SK-N-SH (cell line): ENCODE data around the gene SHANK1. TPM values are rescaled to one million over a fixed set of nuclear protein-coding genes. Genes with fewer than 3 reads are reported as not detected.

ENCODE experiments used
- CTCF ChIA-PET: fragments of 300-600, 350-600 bp; formaldehyde crosslinking; extraction: SDS; loops from one replicate; lab custom pipeline; 2021; lab: Yijun Ruan, JAX
- POLR2A ChIA-PET: fragments of 350-600 bp; sonication (Branson Sonifier 250); formaldehyde crosslinking; extraction: SDS; loops from one replicate; lab custom pipeline; 2020; ENCODE audit warnings: antibody characterized with exemption, inconsistent platforms; lab: Yijun Ruan, JAX
- DNase-seq: peaks from one replicate; pipeline ENCODE4 v3.0.0; 2012
- H2AFZ ChIP-seq: fragments of 200-600 bp; sonication (generic); 2 replicates; pipeline ENCODE4 v1.8.1; 2016; ENCODE audit warnings: antibody characterized with exemption, mild to moderate bottlenecking, low read depth
- H3F3A ChIP-seq: fragments of 200-600 bp; sonication (generic); replicated peaks from 2 replicates; pipeline ENCODE3; 2016; ENCODE audit warnings: antibody characterized with exemption, mild to moderate bottlenecking; ENCODE audit not compliant: insufficient read depth
- H3K27ac ChIP-seq, 2 experiments: fragments of 200-500 bp in 1 of 2; fragments of 200-600 bp in 1 of 2; sonication (Bioruptor generic) in 1 of 2; sonication (generic), shearing (Covaris generic) in 1 of 2; 2 replicates each; pipeline versions ENCODE4 v1.5.1 to v1.6.1; 2014 to 2016; ENCODE audit warnings: low read depth in 2 of 2, inconsistent platforms in 1 of 2, low read length in 1 of 2, mild to moderate bottlenecking in 1 of 2, mixed read lengths in 1 of 2
- H3K27me3 ChIP-seq: fragments of 200-600 bp; sonication (generic), shearing (Covaris generic); 2 replicates; pipeline ENCODE4 v1.6.1; 2016; ENCODE audit warnings: mixed run types; ENCODE audit not compliant: insufficient read depth
- H3K36me3 ChIP-seq, 2 experiments: fragments of 200-500 bp in 1 of 2; fragments of 200-600 bp in 1 of 2; sonication (Bioruptor generic) in 1 of 2; sonication (generic) in 1 of 2; replicated peaks in 1 of 2; 2 replicates each; pipeline versions ENCODE3 to v1.5.1; 2014 to 2016; ENCODE audit warnings: low read length in 1 of 2, mild to moderate bottlenecking in 1 of 2; ENCODE audit not compliant: insufficient read depth in 2 of 2, control insufficient read depth in 1 of 2
- H3K4me1 ChIP-seq, 2 experiments: fragments of 200-500 bp in 1 of 2; fragments of 200-600 bp in 1 of 2; sonication (Bioruptor generic) in 1 of 2; sonication (generic), shearing (Covaris generic) in 1 of 2; 2 replicates each; pipeline versions ENCODE4 v1.5.1 to v1.6.1; 2014 to 2016; ENCODE audit warnings: low read depth in 1 of 2, low read length in 1 of 2, mixed run types in 1 of 2; ENCODE audit not compliant: insufficient read depth in 2 of 2, control insufficient read depth in 1 of 2
- H3K4me2 ChIP-seq: fragments of 200-600 bp; sonication (generic), shearing (Covaris generic); 2 replicates; pipeline ENCODE4 v1.6.1; 2017; ENCODE audit warnings: mixed run types
- H3K4me3 ChIP-seq, 2 experiments: fragments of 200-500 bp in 1 of 2; fragments of 200-600 bp in 1 of 2; sonication (Bioruptor generic) in 1 of 2; sonication (generic), shearing (Covaris generic) in 1 of 2; 2 replicates each; pipeline versions ENCODE4 v1.5.1 to v1.8.1; 2014 to 2016; ENCODE audit warnings: low read depth in 2 of 2, inconsistent platforms in 1 of 2, low read length in 1 of 2, mild to moderate bottlenecking in 1 of 2, mixed read lengths in 1 of 2, moderate library complexity in 1 of 2
- H3K79me2 ChIP-seq: fragments of 200-600 bp; sonication (generic); 2 replicates; pipeline ENCODE4 v1.8.1; 2017; ENCODE audit warnings: mild to moderate bottlenecking; ENCODE audit not compliant: insufficient read depth
- H3K9ac ChIP-seq: fragments of 200-600 bp; sonication (generic); 2 replicates; pipeline ENCODE4 v1.6.1; 2017; ENCODE audit warnings: mixed run types
- H3K9me2 ChIP-seq: fragments of 200-600 bp; sonication (generic); 2 replicates; pipeline ENCODE4 v1.6.1; 2017; ENCODE audit warnings: mixed run types
- H3K9me3 ChIP-seq: fragments of 200-600 bp; sonication (generic); 2 replicates; pipeline ENCODE4 v1.6.1; 2017; ENCODE audit warnings: mixed run types, mild to moderate bottlenecking, moderate library complexity
- H4K20me1 ChIP-seq: fragments of 200-600 bp; sonication (generic); 2 replicates; pipeline ENCODE4 v1.6.1; 2017; ENCODE audit warnings: mild to moderate bottlenecking, mixed run types; ENCODE audit not compliant: insufficient read depth
- CHD2 ChIP-seq: fragments of 150-350 bp; IDR thresholded peaks from 2 replicates; pipeline ENCODE4 v1.6.1; 2018; ENCODE audit warnings: low read length; ENCODE audit not compliant: partially characterized antibody
- ELF1 ChIP-seq: IDR thresholded peaks from 2 replicates; pipeline ENCODE4 v1.4.0; 2012
- EP300 ChIP-seq, 2 experiments: IDR thresholded peaks; 2 replicates each; pipeline versions ENCODE4 v1.4.0 to v1.6.1; 2012; ENCODE audit warnings: borderline replicate concordance in 1 of 2, low read depth in 1 of 2, low read length in 1 of 2
- GATA2 ChIP-seq: sonication (generic); formaldehyde crosslinking; IDR thresholded peaks from 2 replicates; pipeline ENCODE4 v1.5.0; 2020; ENCODE audit warnings: mild to moderate bottlenecking, missing genetic modification reagents
- JUND ChIP-seq: IDR thresholded peaks from 2 replicates; pipeline ENCODE4 v1.4.0; 2012
- MXI1 ChIP-seq: IDR thresholded peaks from 2 replicates; pipeline ENCODE4 v1.6.1; 2012; ENCODE audit warnings: mild to moderate bottlenecking, low read depth, low read length, improper control_type of control experiment
- NFIC ChIP-seq: IDR thresholded peaks from 2 replicates; pipeline ENCODE4 v1.4.0; 2012; ENCODE audit warnings: borderline replicate concordance
- POLR2AphosphoS5 ChIP-seq: IDR thresholded peaks from 2 replicates; pipeline ENCODE4 v1.6.1; 2012; ENCODE audit warnings: low read depth, low read length
- RCOR1 ChIP-seq: fragments of 150-350 bp; IDR thresholded peaks from 2 replicates; pipeline ENCODE4 v1.6.1; 2017; ENCODE audit warnings: antibody characterized with exemption, low read length
- RFX5 ChIP-seq: IDR thresholded peaks from 2 replicates; pipeline ENCODE4 v1.6.1; 2012; ENCODE audit warnings: mild to moderate bottlenecking, improper control_type of control experiment, low read length
- RXRA ChIP-seq: IDR thresholded peaks from 2 replicates; pipeline ENCODE4 v1.4.0; 2012; ENCODE audit warnings: low read depth, mild to moderate bottlenecking, borderline replicate concordance
- SIN3A ChIP-seq: IDR thresholded peaks from 2 replicates; pipeline ENCODE4 v1.6.1; 2012; ENCODE audit warnings: low read depth, mild to moderate bottlenecking, low read length, moderate library complexity, borderline replicate concordance
- TAF1 ChIP-seq: IDR thresholded peaks from 2 replicates; pipeline ENCODE4 v1.6.1; 2012; ENCODE audit warnings: low read depth, mild to moderate bottlenecking, low read length, moderate library complexity, borderline replicate concordance
- YY1 ChIP-seq: IDR thresholded peaks from 2 replicates; pipeline ENCODE4 v1.4.0; 2012; ENCODE audit warnings: low read depth, mild to moderate bottlenecking
- WGBS: methylation state at CpG from one replicate; pipeline ENCODE4 v1.1.6; 2017; ENCODE audit warnings: low lambda C conversion rate; 5-methylcytosine and 5-hydroxymethylcytosine counted together
- polyA plus RNA-seq, 3 experiments: library from polyadenylated mRNA; depleted of rRNA; stranded (reverse); fragments of >200 nt; gene quantifications; 2 replicates each; pipeline ENCODE4 v1.2.3, GENCODE V29; 2012
- TF ChIP-seq, protein P1 (sequence below): fragments of 150-350 bp; IDR thresholded peaks from 2 replicates; pipeline ENCODE4 v1.6.1; 2017; ENCODE audit warnings: antibody characterized with exemption, low read length, low read depth, borderline replicate concordance
- TF ChIP-seq, protein P2 (sequence below): IDR thresholded peaks from 2 replicates; pipeline ENCODE4 v1.4.0; 2012; ENCODE audit warnings: low read depth
- TF ChIP-seq, protein P3 (sequence below): IDR thresholded peaks from 2 replicates; pipeline ENCODE4 v1.4.0; 2012; ENCODE audit warnings: low read depth, borderline replicate concordance
- TF ChIP-seq, protein P4 (sequence below): fragments of 200-600 bp; sonication (generic); IDR thresholded peaks from 2 replicates; pipeline ENCODE4 v1.6.1; 2017; ENCODE audit warnings: antibody characterized with exemption, mild to moderate bottlenecking, moderate library complexity
- TF ChIP-seq, protein P5 (sequence below): IDR thresholded peaks from 2 replicates; pipeline ENCODE4; 2012
- TF ChIP-seq, protein P6 (sequence below): IDR thresholded peaks from 2 replicates; pipeline ENCODE4 v1.4.0; 2012; ENCODE audit warnings: low read depth, borderline replicate concordance

SHANK1 gene
- polyA plus RNA-seq, 1 of the 3 experiments (the other 2 are of a cell fraction), result 0.28 TPM

DNA sequence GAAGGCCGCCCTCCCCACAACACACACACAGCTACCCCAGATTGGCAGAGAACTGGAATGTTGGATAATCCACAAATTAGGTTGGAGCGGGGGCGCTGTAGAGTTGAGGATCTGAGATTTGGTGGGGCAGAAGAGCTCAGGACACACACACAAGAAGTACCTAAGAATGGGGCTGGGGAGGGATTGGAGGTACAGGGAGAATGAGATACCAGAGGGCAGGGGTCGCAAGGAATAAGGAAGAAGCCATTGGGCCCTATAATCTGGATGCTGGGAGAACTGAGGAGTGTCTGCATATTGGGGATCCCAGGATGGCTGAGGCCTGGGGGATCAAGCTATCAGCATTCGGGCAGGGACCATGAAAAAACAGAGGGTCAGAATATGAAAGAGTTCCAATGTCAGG, 91.5 kb downstream of the SHANK1 start:
- H3F3A ChIP-seq, result no peaks in the 10 kb centered on the region
- no peak overlapping the region for H3K27ac ChIP-seq
- 79% methylated on average over 5 of the region's 5 CpGs for WGBS
- H3K4me3 ChIP-seq, result no peak overlapping the region
- H3K27me3 ChIP-seq, result no peaks in the 10 kb centered on the region; the same call in 1 of the 2 replicates
- no peaks in the 10 kb centered on the region for H3K36me3 ChIP-seq
- CTCF ChIA-PET, result no interaction called here
- TF ChIP-seq RCOR1 (no peak), GATA2 (CRISPR knock-in tag) (no peak), CHD2 (no peak), ELF1 (no peak), JUND (no peak), MXI1 (no peak), EP300 (IDR thresholded peaks at IDR 0.05; ENCODE audit: borderline replicate concordance in 1 of 2, low read depth in 1 of 2, low read length in 1 of 2) (no peak), POLR2AphosphoS5 (no peak), TAF1 (no peak), YY1 (no peak), SIN3A (no peak), RFX5 (no peak), NFIC (no peak), RXRA (no peak)
- TF ChIP-seq, protein P1, sequence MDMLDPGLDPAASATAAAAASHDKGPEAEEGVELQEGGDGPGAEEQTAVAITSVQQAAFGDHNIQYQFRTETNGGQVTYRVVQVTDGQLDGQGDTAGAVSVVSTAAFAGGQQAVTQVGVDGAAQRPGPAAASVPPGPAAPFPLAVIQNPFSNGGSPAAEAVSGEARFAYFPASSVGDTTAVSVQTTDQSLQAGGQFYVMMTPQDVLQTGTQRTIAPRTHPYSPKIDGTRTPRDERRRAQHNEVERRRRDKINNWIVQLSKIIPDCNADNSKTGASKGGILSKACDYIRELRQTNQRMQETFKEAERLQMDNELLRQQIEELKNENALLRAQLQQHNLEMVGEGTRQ, result no peak
- TF ChIP-seq, protein P2, sequence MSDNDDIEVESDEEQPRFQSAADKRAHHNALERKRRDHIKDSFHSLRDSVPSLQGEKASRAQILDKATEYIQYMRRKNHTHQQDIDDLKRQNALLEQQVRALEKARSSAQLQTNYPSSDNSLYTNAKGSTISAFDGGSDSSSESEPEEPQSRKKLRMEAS, result no peak
- TF ChIP-seq, protein P3, sequence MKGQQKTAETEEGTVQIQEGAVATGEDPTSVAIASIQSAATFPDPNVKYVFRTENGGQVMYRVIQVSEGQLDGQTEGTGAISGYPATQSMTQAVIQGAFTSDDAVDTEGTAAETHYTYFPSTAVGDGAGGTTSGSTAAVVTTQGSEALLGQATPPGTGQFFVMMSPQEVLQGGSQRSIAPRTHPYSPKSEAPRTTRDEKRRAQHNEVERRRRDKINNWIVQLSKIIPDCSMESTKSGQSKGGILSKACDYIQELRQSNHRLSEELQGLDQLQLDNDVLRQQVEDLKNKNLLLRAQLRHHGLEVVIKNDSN, result no peak
- TF ChIP-seq, protein P4, sequence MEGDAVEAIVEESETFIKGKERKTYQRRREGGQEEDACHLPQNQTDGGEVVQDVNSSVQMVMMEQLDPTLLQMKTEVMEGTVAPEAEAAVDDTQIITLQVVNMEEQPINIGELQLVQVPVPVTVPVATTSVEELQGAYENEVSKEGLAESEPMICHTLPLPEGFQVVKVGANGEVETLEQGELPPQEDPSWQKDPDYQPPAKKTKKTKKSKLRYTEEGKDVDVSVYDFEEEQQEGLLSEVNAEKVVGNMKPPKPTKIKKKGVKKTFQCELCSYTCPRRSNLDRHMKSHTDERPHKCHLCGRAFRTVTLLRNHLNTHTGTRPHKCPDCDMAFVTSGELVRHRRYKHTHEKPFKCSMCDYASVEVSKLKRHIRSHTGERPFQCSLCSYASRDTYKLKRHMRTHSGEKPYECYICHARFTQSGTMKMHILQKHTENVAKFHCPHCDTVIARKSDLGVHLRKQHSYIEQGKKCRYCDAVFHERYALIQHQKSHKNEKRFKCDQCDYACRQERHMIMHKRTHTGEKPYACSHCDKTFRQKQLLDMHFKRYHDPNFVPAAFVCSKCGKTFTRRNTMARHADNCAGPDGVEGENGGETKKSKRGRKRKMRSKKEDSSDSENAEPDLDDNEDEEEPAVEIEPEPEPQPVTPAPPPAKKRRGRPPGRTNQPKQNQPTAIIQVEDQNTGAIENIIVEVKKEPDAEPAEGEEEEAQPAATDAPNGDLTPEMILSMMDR, result no peak
- TF ChIP-seq, protein P5, sequence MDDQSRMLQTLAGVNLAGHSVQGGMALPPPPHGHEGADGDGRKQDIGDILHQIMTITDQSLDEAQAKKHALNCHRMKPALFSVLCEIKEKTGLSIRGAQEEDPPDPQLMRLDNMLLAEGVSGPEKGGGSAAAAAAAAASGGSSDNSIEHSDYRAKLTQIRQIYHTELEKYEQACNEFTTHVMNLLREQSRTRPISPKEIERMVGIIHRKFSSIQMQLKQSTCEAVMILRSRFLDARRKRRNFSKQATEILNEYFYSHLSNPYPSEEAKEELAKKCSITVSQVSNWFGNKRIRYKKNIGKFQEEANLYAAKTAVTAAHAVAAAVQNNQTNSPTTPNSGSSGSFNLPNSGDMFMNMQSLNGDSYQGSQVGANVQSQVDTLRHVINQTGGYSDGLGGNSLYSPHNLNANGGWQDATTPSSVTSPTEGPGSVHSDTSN, result no peak
- TF ChIP-seq, protein P6, sequence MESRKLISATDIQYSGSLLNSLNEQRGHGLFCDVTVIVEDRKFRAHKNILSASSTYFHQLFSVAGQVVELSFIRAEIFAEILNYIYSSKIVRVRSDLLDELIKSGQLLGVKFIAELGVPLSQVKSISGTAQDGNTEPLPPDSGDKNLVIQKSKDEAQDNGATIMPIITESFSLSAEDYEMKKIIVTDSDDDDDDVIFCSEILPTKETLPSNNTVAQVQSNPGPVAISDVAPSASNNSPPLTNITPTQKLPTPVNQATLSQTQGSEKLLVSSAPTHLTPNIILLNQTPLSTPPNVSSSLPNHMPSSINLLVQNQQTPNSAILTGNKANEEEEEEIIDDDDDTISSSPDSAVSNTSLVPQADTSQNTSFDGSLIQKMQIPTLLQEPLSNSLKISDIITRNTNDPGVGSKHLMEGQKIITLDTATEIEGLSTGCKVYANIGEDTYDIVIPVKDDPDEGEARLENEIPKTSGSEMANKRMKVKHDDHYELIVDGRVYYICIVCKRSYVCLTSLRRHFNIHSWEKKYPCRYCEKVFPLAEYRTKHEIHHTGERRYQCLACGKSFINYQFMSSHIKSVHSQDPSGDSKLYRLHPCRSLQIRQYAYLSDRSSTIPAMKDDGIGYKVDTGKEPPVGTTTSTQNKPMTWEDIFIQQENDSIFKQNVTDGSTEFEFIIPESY, result no peak
- TF ChIP-seq, all 33 proteins: peak for 0
- DNase-seq, result no peak
- POLR2A ChIA-PET, result no interaction called here
- no peaks in the 10 kb centered on the region for H3K9me2 ChIP-seq
- H3K4me1 ChIP-seq, result no peaks in the 10 kb centered on the region
- H3K9ac ChIP-seq, result no peak overlapping the region
- no peaks in the 10 kb centered on the region for H4K20me1 ChIP-seq
- H3K79me2 ChIP-seq, result no peaks in the 10 kb centered on the region
- no peak overlapping the region for H3K4me2 ChIP-seq
- no peaks in the 10 kb centered on the region for H3K9me3 ChIP-seq
- no peak overlapping the region for H2AFZ ChIP-seq
